HepG2 (cell line): ENCODE data around the gene AGFG1. TPM values are rescaled to one million over a fixed set of nuclear protein-coding genes. Genes with fewer than 3 reads are reported as not detected.

Experiments
- ATAC-seq: fragments of 200-7000 bp; cut with Tn5 transposase; 3 replicates; pipeline ENCODE4 v1.9.1; 2020; ENCODE audit warnings: mild to moderate bottlenecking, moderate library complexity
- BruUV-seq: library from RNA; stranded (reverse); fragments of 400-500 nt; replicated peaks from 2 replicates; lab custom pipeline; 2021; lab: Mats Ljungman, UMichigan
- CTCF ChIA-PET: fragments of 300-600 bp; formaldehyde crosslinking; extraction: SDS; loops from one replicate; lab custom pipeline; 2021; ENCODE audit warnings: low total read pairs, inconsistent platforms, low intra/inter-chr PET ratio; lab: Yijun Ruan, JAX
- POLR2A ChIA-PET: fragments of 350-600 bp; sonication (Branson Sonifier 250); formaldehyde crosslinking; loops from one replicate; lab custom pipeline; 2020; ENCODE audit warnings: antibody characterized with exemption, inconsistent platforms; lab: Yijun Ruan, JAX
- DNase-seq: peaks from one replicate; pipeline ENCODE4 v3.0.0-alpha.2; 2015; ENCODE audit warnings: low spot score
- FAIRE-seq: peaks from 3 replicates; lab custom pipeline; 2011; peaks lifted over from hg19 to GRCh38; lab: Jason Lieb, UNC
- H2AFZ ChIP-seq: one replicate; pipeline ENCODE4 v1.6.1; 2011; ENCODE audit warnings: low read length, inconsistent platforms
- H3K27ac ChIP-seq: fragments of 300-600 bp; 3 replicates; pipeline ENCODE4 v1.8.0; 2011; ENCODE audit warnings: mixed run types, mild to moderate bottlenecking, mixed read lengths, low read length, inconsistent platforms; ENCODE audit not compliant: insufficient read depth; ENCODE audit errors: extremely low read length
- H3K27me3 ChIP-seq, 2 experiments: fragments of 200-600 bp in 1 of 2; 2 replicates in 1 of 2; 3 replicates in 1 of 2; pipeline versions ENCODE4 v1.6.0 to v1.8.0; 2011; ENCODE audit warnings: low read length in 2 of 2, mild to moderate bottlenecking in 2 of 2, moderate library complexity in 2 of 2, inconsistent platforms in 1 of 2; ENCODE audit not compliant: insufficient read depth in 2 of 2, control insufficient read depth in 1 of 2
- H3K36me3 ChIP-seq, 2 experiments: fragments of 200-600 bp in 1 of 2; replicated peaks in 1 of 2; 2 replicates in 1 of 2; 3 replicates in 1 of 2; pipeline versions ENCODE4 v1.5.1 to v1.8.0; 2011; ENCODE audit warnings: low read length in 2 of 2, inconsistent platforms in 1 of 2; ENCODE audit not compliant: insufficient read depth in 2 of 2, control insufficient read depth in 1 of 2
- H3K4me1 ChIP-seq: 2 replicates; pipeline ENCODE4 v1.5.1; 2012; ENCODE audit warnings: low read length, inconsistent platforms; ENCODE audit not compliant: insufficient read depth
- H3K4me2 ChIP-seq: 2 replicates; pipeline ENCODE4 v1.6.0; 2011; ENCODE audit warnings: low read depth, low read length, inconsistent platforms
- H3K4me3 ChIP-seq, 3 experiments: fragments of 200-600 bp in 1 of 3; sonication (generic), shearing (Covaris generic) in 1 of 3; replicated peaks in 1 of 3; 2 replicates each; pipeline ENCODE4 v1.5.1; 2011 to 2016; ENCODE audit warnings: low read length in 3 of 3, inconsistent platforms in 2 of 3, low read depth in 2 of 3, mild to moderate bottlenecking in 2 of 3, control low read depth in 1 of 3, mixed read lengths in 1 of 3; ENCODE audit not compliant: insufficient read depth in 1 of 3
- H3K79me2 ChIP-seq: one replicate; pipeline ENCODE4 v1.6.1; 2011; ENCODE audit warnings: low read length, inconsistent platforms; ENCODE audit not compliant: insufficient read depth
- H3K9ac ChIP-seq: 2 replicates; pipeline ENCODE4 v1.6.0; 2011; ENCODE audit warnings: mild to moderate bottlenecking, low read depth, low read length, inconsistent platforms; ENCODE audit not compliant: insufficient read depth
- H3K9me3 ChIP-seq: 2 replicates; pipeline ENCODE4 v1.5.1; 2012; ENCODE audit warnings: mild to moderate bottlenecking, low read length
- H4K20me1 ChIP-seq: 2 replicates; pipeline ENCODE4 v1.6.0; 2011; ENCODE audit warnings: inconsistent platforms, mild to moderate bottlenecking, low read length, moderate library complexity; ENCODE audit not compliant: insufficient read depth
- HMGA1 ChIP-seq: sonication (generic); formaldehyde crosslinking; conservative IDR thresholded peaks from 2 replicates; pipeline ENCODE4 v1.4.0; 2020; ENCODE audit warnings: missing genetic modification reagents
- MZF1 ChIP-seq: sonication (generic); formaldehyde crosslinking; IDR thresholded peaks from 2 replicates; pipeline ENCODE4 v1.8.1; 2023; ENCODE audit warnings: mild to moderate bottlenecking, missing genetic modification reagents, borderline replicate concordance
- RBAK ChIP-seq: sonication (generic); formaldehyde crosslinking; IDR thresholded peaks from 2 replicates; pipeline ENCODE4 v1.5.1; 2020; ENCODE audit warnings: mild to moderate bottlenecking, missing genetic modification reagents
- U2AF2 ChIP-seq: fragments of 200-400 bp; formaldehyde crosslinking; IDR thresholded peaks from 2 replicates; pipeline ENCODE4 v1.6.1; 2017; ENCODE audit warnings: low read depth, mild to moderate bottlenecking, low read length
- ZNF230 ChIP-seq: sonication (generic); formaldehyde crosslinking; IDR thresholded peaks from 2 replicates; pipeline ENCODE4 v1.4.0; 2020; ENCODE audit warnings: mild to moderate bottlenecking, missing genetic modification reagents
- ZZZ3 ChIP-seq: sonication (generic); formaldehyde crosslinking; IDR thresholded peaks from 2 replicates; pipeline ENCODE4 v1.4.0; 2020; ENCODE audit warnings: missing genetic modification reagents, mild to moderate bottlenecking, borderline replicate concordance
- WGBS: methylation state at CpG from one replicate; pipeline ENCODE4 v1.1.6; 2017; ENCODE audit warnings: low lambda C conversion rate; 5-methylcytosine and 5-hydroxymethylcytosine counted together
- in situ Hi-C: cut with HindIII; loops from 2 replicates; pipeline ENCODE4 v1.10.0; 2017; ENCODE audit warnings: low pct_unique_long_range_greater_than_20kb; ENCODE audit not compliant: extremely low pct_ligation_motif_present
- intact Hi-C: fragments of 100-400 bp; cut with micrococcal nuclease; formaldehyde crosslinking; loops from one replicate; pipeline ENCODE4 v1.10.0; 2022; ENCODE audit not compliant: unreplicated experiment
- polyA plus RNA-seq, 8 experiments: library from polyadenylated mRNA; depleted of rRNA in 3 of 8; stranded (reverse) in 7 of 8; unstranded in 1 of 8; fragments of >200 nt; fragmentation: Illumina TruSeq in 4 of 8; extraction: Trizol in 4 of 8; gene quantifications; 2 replicates each; pipeline versions ENCODE4 v1.2.1 to v1.2.3, GENCODE V29; 2011 to 2016; ENCODE audit warnings: low read depth in 4 of 8, missing spikeins in 1 of 8, mixed read lengths in 1 of 8; ENCODE audit not compliant: insufficient read depth in 1 of 8
- total RNA-seq, 5 experiments: library from RNA; depleted of rRNA; stranded (reverse); fragments of >200 nt; fragmentation: Illumina TruSeq; extraction: Trizol; gene quantifications; 2 replicates each; pipeline ENCODE4 v1.2.3, GENCODE V29; 2016; ENCODE audit warnings: low read depth in 1 of 5
- TF ChIP-seq, protein P1 (sequence below): sonication (generic); formaldehyde crosslinking; conservative IDR thresholded peaks from 2 replicates; pipeline ENCODE4 v1.4.0; 2020; ENCODE audit warnings: missing genetic modification reagents
- TF ChIP-seq, protein P2 (sequence below): sonication (generic); formaldehyde crosslinking; IDR thresholded peaks from 2 replicates; pipeline ENCODE4 v1.8.1; 2023; ENCODE audit warnings: missing genetic modification reagents, mild to moderate bottlenecking, borderline replicate concordance
- TF ChIP-seq, protein P3 (sequence below): IDR thresholded peaks from 2 replicates; pipeline ENCODE4 v1.6.1; 2012; ENCODE audit warnings: low read length, improper control_type of control experiment
- TF ChIP-seq, protein P4 (sequence below): sonication (generic); formaldehyde crosslinking; IDR thresholded peaks from 2 replicates; pipeline ENCODE4 v1.5.0; 2020; ENCODE audit warnings: mild to moderate bottlenecking, missing genetic modification reagents, borderline replicate concordance

The AGFG1 gene
- total and polyA plus RNA-seq, 2 of the 13 experiments (the other 11 are each of a cell fraction or from before 2014, with no cell fraction given), result 145 to 168 TPM

DNA sequence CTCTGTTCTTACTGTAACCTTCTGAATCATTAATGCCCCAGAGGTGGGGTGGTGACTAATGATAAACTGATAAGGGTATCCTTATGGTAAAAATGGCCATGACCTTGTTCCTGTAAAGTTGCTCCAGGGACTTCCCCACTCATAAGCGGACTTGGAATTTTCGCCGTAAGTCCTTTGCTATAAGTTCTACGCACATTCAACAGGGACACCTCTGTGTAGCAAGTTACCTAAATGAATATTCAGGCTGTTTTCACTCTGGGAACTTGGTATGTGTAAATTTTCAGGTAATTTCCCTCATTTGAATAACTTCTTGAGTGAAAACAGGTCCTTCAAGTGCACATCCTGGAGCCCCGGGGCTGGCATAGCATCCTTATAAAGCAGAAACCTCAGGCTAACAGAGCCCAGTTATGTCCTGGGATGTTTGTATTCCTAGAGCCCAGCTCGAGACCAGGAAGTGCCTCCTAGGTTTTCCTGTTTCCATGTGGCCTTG is 9.4 kb upstream of the AGFG1 start:
- Histone ChIP-seq H3K27me3 (no peaks in the 10 kb centered on the region), H4K20me1 (no peaks in the 10 kb centered on the region), H3K36me3 (no peaks in the 10 kb centered on the region), H3K4me3 (no peak overlapping the region), H3K4me2 (no peak overlapping the region), H2AFZ (no peak overlapping the region), H3K9ac (no peak overlapping the region), H3K27ac (no peak overlapping the region), H3K79me2 (no peaks in the 10 kb centered on the region), H3K4me1 (peaks cover 58% of the 10 kb centered on the region), H3K9me3 (no peaks in the 10 kb centered on the region)
- FAIRE-seq, result no peak
- no peak for ATAC-seq
- intact Hi-C loops, result no loop called here
- no TSS peak for BruUV-seq
- in situ Hi-C loops, result no loop called here
- DNase-seq, result no peak
- WGBS, result 90% methylated on average over 6 of the region's 6 CpGs
- ChIA-PET CTCF (no interaction called here), POLR2A (no interaction called here)
- TF ChIP-seq, protein P1, sequence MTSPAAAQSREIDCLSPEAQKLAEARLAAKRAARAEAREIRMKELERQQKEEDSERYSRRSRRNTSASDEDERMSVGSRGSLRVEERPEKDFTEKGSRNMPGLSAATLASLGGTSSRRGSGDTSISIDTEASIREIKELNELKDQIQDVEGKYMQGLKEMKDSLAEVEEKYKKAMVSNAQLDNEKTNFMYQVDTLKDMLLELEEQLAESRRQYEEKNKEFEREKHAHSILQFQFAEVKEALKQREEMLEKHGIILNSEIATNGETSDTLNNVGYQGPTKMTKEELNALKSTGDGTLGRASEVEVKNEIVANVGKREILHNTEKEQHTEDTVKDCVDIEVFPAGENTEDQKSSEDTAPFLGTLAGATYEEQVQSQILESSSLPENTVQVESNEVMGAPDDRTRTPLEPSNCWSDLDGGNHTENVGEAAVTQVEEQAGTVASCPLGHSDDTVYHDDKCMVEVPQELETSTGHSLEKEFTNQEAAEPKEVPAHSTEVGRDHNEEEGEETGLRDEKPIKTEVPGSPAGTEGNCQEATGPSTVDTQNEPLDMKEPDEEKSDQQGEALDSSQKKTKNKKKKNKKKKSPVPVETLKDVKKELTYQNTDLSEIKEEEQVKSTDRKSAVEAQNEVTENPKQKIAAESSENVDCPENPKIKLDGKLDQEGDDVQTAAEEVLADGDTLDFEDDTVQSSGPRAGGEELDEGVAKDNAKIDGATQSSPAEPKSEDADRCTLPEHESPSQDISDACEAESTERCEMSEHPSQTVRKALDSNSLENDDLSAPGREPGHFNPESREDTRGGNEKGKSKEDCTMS (CRISPR knock-in tag), result no peak
- TF ChIP-seq HMGA1 (CRISPR knock-in tag), result no peak
- TF ChIP-seq ZNF230 (CRISPR knock-in tag), result no peak
- TF ChIP-seq ZZZ3 (CRISPR knock-in tag), result no peak
- no peak for TF ChIP-seq RBAK (CRISPR knock-in tag)
- TF ChIP-seq, protein P2, sequence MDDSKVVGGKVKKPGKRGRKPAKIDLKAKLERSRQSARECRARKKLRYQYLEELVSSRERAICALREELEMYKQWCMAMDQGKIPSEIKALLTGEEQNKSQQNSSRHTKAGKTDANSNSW (CRISPR knock-in tag), result no peak
- TF ChIP-seq, protein P3, sequence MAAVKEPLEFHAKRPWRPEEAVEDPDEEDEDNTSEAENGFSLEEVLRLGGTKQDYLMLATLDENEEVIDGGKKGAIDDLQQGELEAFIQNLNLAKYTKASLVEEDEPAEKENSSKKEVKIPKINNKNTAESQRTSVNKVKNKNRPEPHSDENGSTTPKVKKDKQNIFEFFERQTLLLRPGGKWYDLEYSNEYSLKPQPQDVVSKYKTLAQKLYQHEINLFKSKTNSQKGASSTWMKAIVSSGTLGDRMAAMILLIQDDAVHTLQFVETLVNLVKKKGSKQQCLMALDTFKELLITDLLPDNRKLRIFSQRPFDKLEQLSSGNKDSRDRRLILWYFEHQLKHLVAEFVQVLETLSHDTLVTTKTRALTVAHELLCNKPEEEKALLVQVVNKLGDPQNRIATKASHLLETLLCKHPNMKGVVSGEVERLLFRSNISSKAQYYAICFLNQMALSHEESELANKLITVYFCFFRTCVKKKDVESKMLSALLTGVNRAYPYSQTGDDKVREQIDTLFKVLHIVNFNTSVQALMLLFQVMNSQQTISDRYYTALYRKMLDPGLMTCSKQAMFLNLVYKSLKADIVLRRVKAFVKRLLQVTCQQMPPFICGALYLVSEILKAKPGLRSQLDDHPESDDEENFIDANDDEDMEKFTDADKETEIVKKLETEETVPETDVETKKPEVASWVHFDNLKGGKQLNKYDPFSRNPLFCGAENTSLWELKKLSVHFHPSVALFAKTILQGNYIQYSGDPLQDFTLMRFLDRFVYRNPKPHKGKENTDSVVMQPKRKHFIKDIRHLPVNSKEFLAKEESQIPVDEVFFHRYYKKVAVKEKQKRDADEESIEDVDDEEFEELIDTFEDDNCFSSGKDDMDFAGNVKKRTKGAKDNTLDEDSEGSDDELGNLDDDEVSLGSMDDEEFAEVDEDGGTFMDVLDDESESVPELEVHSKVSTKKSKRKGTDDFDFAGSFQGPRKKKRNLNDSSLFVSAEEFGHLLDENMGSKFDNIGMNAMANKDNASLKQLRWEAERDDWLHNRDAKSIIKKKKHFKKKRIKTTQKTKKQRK, result no peak
- TF ChIP-seq U2AF2, result no peak
- TF ChIP-seq, protein P4, sequence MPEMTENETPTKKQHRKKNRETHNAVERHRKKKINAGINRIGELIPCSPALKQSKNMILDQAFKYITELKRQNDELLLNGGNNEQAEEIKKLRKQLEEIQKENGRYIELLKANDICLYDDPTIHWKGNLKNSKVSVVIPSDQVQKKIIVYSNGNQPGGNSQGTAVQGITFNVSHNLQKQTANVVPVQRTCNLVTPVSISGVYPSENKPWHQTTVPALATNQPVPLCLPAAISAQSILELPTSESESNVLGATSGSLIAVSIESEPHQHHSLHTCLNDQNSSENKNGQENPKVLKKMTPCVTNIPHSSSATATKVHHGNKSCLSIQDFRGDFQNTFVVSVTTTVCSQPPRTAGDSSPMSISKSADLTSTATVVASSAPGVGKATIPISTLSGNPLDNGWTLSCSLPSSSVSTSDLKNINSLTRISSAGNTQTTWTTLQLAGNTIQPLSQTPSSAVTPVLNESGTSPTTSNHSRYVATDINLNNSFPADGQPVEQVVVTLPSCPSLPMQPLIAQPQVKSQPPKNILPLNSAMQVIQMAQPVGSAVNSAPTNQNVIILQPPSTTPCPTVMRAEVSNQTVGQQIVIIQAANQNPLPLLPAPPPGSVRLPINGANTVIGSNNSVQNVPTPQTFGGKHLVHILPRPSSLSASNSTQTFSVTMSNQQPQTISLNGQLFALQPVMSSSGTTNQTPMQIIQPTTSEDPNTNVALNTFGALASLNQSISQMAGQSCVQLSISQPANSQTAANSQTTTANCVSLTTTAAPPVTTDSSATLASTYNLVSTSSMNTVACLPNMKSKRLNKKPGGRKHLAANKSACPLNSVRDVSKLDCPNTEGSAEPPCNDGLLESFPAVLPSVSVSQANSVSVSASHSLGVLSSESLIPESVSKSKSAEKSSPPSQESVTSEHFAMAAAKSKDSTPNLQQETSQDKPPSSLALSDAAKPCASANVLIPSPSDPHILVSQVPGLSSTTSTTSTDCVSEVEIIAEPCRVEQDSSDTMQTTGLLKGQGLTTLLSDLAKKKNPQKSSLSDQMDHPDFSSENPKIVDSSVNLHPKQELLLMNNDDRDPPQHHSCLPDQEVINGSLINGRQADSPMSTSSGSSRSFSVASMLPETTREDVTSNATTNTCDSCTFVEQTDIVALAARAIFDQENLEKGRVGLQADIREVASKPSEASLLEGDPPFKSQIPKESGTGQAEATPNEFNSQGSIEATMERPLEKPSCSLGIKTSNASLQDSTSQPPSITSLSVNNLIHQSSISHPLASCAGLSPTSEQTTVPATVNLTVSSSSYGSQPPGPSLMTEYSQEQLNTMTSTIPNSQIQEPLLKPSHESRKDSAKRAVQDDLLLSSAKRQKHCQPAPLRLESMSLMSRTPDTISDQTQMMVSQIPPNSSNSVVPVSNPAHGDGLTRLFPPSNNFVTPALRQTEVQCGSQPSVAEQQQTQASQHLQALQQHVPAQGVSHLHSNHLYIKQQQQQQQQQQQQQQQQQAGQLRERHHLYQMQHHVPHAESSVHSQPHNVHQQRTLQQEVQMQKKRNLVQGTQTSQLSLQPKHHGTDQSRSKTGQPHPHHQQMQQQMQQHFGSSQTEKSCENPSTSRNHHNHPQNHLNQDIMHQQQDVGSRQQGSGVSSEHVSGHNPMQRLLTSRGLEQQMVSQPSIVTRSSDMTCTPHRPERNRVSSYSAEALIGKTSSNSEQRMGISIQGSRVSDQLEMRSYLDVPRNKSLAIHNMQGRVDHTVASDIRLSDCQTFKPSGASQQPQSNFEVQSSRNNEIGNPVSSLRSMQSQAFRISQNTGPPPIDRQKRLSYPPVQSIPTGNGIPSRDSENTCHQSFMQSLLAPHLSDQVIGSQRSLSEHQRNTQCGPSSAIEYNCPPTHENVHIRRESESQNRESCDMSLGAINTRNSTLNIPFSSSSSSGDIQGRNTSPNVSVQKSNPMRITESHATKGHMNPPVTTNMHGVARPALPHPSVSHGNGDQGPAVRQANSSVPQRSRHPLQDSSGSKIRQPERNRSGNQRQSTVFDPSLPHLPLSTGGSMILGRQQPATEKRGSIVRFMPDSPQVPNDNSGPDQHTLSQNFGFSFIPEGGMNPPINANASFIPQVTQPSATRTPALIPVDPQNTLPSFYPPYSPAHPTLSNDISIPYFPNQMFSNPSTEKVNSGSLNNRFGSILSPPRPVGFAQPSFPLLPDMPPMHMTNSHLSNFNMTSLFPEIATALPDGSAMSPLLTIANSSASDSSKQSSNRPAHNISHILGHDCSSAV, result no peak
- no peak for TF ChIP-seq MZF1
